Memory B cell (primary cell): ENCODE results near the gene CLIC6.

Source experiments
- ATAC-seq: fragments of 150-1000 bp; cut with Tn5 transposase; 2 replicates; pipeline ENCODE4 v1.10.0; 2021; ENCODE audit warnings: low read depth, mild to moderate bottlenecking, moderate library complexity
- DNase-seq, 2 donors: peaks; one replicate each; pipeline ENCODE4 v3.0.0; 2022; ENCODE audit warnings: low spot score in 2 of 2
- H3K27ac Mint-ChIP-seq: one replicate; pipeline ENCODE4 v1.8.0; 2022; ENCODE audit warnings: mild to moderate bottlenecking, moderate library complexity, mixed read lengths
- H3K27me3 Mint-ChIP-seq: one replicate; pipeline ENCODE4 v1.8.0; 2022; ENCODE audit warnings: mixed read lengths
- H3K36me3 Mint-ChIP-seq: one replicate; pipeline ENCODE4 v1.8.0; 2022; ENCODE audit warnings: mild to moderate bottlenecking, mixed read lengths
- H3K4me1 Mint-ChIP-seq: one replicate; pipeline ENCODE4 v1.8.0; 2022; ENCODE audit warnings: mixed read lengths
- H3K4me3 Mint-ChIP-seq: one replicate; pipeline ENCODE4 v1.8.0; 2022; ENCODE audit warnings: mild to moderate bottlenecking, moderate library complexity, mixed read lengths
- H3K9me3 Mint-ChIP-seq: one replicate; pipeline ENCODE4 v1.8.0; 2022; ENCODE audit warnings: mixed read lengths

The CLIC6 gene

GRCh38 chr21:34668803-34669148 lies at the start of gene CLIC6:
Gene CLIC6 (plus strand): TSS chr21:34668994. CDS start chr21:34669389, 395 bp downstream.
- Mint-ChIP-seq H3K27ac (no peak within 1 kb of the TSS), H3K27me3 (peaks cover 15% of the 10 kb centered on the region)

GRCh38 chr21:34619841-34620665 lies 48.7 kb upstream of the CLIC6 start:
- Mint-ChIP-seq H3K4me1 (peaks cover 8% of the 10 kb centered on the region), H3K36me3 (no peaks in the 10 kb centered on the region), H3K9me3 (no peaks in the 10 kb centered on the region), H3K4me3 (no peak overlapping the region), H3K27me3 (peaks cover 13% of the 10 kb centered on the region), H3K27ac (no peak overlapping the region)
- ATAC-seq (no peak), DNase-seq (no peak)

More at GRCh38 chr21:34668803-34669148, at the start of gene CLIC6:
- DNase-seq (no peak), ATAC-seq (no peak)
- Mint-ChIP-seq H3K4me3 (peak within 1 kb of the TSS; percentile 65), H3K36me3 (no peaks in the 10 kb centered on the region), H3K4me1 (peaks cover 2% of the 10 kb centered on the region), H3K9me3 (no peaks in the 10 kb centered on the region)

- Mint-ChIP-seq H3K36me3 (no peaks in the 10 kb centered on the region), H3K4me3 (no peak overlapping the region), H3K9me3 (no peaks in the 10 kb centered on the region), H3K4me1 (peaks cover 6% of the 10 kb centered on the region), H3K27me3 (peaks cover 16% of the 10 kb centered on the region), H3K27ac (no peak overlapping the region)
- ATAC-seq (no peak), DNase-seq (no peak)
Observed at GRCh38 chr21:34621434-34622350, 47.1 kb upstream of the CLIC6 start.

- DNase-seq (no peak), ATAC-seq (no peak)
- Mint-ChIP-seq H3K9me3 (no peaks in the 10 kb centered on the region), H3K27me3 (peaks cover 18% of the 10 kb centered on the region), H3K36me3 (no peaks in the 10 kb centered on the region), H3K4me3 (no peak overlapping the region), H3K4me1 (peaks cover 6% of the 10 kb centered on the region), H3K27ac (no peak overlapping the region)
Observed at GRCh38 chr21:34623516-34623915, 45.3 kb upstream of the CLIC6 start.

- H3K27ac Mint-ChIP-seq: no peak overlapping the region
- DNase-seq: no peak
- H3K36me3 Mint-ChIP-seq: no peaks in the 10 kb centered on the region
- H3K4me3 Mint-ChIP-seq: no peak overlapping the region
- peaks cover 6% of the 10 kb centered on the region for H3K4me1 Mint-ChIP-seq
- peaks cover 18% of the 10 kb centered on the region for H3K27me3 Mint-ChIP-seq
- no peak for ATAC-seq
- no peaks in the 10 kb centered on the region for H3K9me3 Mint-ChIP-seq
Observed at GRCh38 chr21:34625030-34625593, 43.7 kb upstream of the CLIC6 start.

- H3K36me3 Mint-ChIP-seq: no peaks in the 10 kb centered on the region
Observed at GRCh38 chr21:34626131-34626530, 42.7 kb upstream of the CLIC6 start.

GRCh38 chr21:34630536-34631143 lies 38.2 kb upstream of the CLIC6 start:
- Mint-ChIP-seq H3K4me1 (no peaks in the 10 kb centered on the region), H3K4me3 (no peak overlapping the region), H3K36me3 (no peaks in the 10 kb centered on the region), H3K27me3 (peaks cover 5% of the 10 kb centered on the region), H3K27ac (no peak overlapping the region), H3K9me3 (no peaks in the 10 kb centered on the region)
- ATAC-seq (peak; percentile 77), DNase-seq (peak; percentile 30 to 44)

More at GRCh38 chr21:34626131-34626530, 42.7 kb upstream of the CLIC6 start:
- Mint-ChIP-seq H3K27ac (no peak overlapping the region), H3K4me1 (peaks cover 6% of the 10 kb centered on the region), H3K27me3 (peaks cover 16% of the 10 kb centered on the region), H3K4me3 (no peak overlapping the region), H3K9me3 (no peaks in the 10 kb centered on the region)
- no peak for ATAC-seq
- no peak for DNase-seq

GRCh38 chr21:34632498-34632897 lies 36.3 kb upstream of the CLIC6 start:
- H3K36me3 Mint-ChIP-seq: no peaks in the 10 kb centered on the region
- no peaks in the 10 kb centered on the region for H3K4me1 Mint-ChIP-seq
- no peak overlapping the region for H3K4me3 Mint-ChIP-seq
- no peak overlapping the region for H3K27ac Mint-ChIP-seq
- H3K9me3 Mint-ChIP-seq: no peaks in the 10 kb centered on the region
- peaks cover 1% of the 10 kb centered on the region for H3K27me3 Mint-ChIP-seq
- no peak for DNase-seq
- no peak for ATAC-seq

GRCh38 chr21:34635307-34635706 lies 33.5 kb upstream of the CLIC6 start:
- no peaks in the 10 kb centered on the region for H3K36me3 Mint-ChIP-seq
- H3K27me3 Mint-ChIP-seq: peaks cover 1% of the 10 kb centered on the region
- DNase-seq: no peak
- no peaks in the 10 kb centered on the region for H3K9me3 Mint-ChIP-seq
- peaks cover 5% of the 10 kb centered on the region for H3K4me1 Mint-ChIP-seq
- ATAC-seq: no peak
- H3K4me3 Mint-ChIP-seq: no peak overlapping the region
- H3K27ac Mint-ChIP-seq: no peak overlapping the region

GRCh38 chr21:34636961-34637360 lies 31.8 kb upstream of the CLIC6 start:
- no peak overlapping the region for H3K4me3 Mint-ChIP-seq
- ATAC-seq (no peak), DNase-seq (no peak)
- no peaks in the 10 kb centered on the region for H3K9me3 Mint-ChIP-seq
- peaks cover 15% of the 10 kb centered on the region for H3K4me1 Mint-ChIP-seq
- no peak overlapping the region for H3K27ac Mint-ChIP-seq
- H3K27me3 Mint-ChIP-seq: peaks cover 1% of the 10 kb centered on the region
- H3K36me3 Mint-ChIP-seq: no peaks in the 10 kb centered on the region

GRCh38 chr21:34639250-34639649 lies 29.5 kb upstream of the CLIC6 start:
- ATAC-seq (no peak), DNase-seq (no peak)
- Mint-ChIP-seq H3K27me3 (peaks cover 1% of the 10 kb centered on the region), H3K4me3 (no peak overlapping the region), H3K4me1 (peaks cover 22% of the 10 kb centered on the region), H3K9me3 (no peaks in the 10 kb centered on the region), H3K36me3 (no peaks in the 10 kb centered on the region), H3K27ac (no peak overlapping the region)

GRCh38 chr21:34639882-34640788 lies 28.7 kb upstream of the CLIC6 start:
- ATAC-seq (no peak), DNase-seq (no peak)
- Mint-ChIP-seq H3K27ac (no peak overlapping the region), H3K27me3 (peaks cover 1% of the 10 kb centered on the region), H3K36me3 (no peaks in the 10 kb centered on the region), H3K4me1 (peaks cover 22% of the 10 kb centered on the region), H3K4me3 (peak overlapping the region; percentile 54), H3K9me3 (no peaks in the 10 kb centered on the region)

- DNase-seq: no peak
- no peaks in the 10 kb centered on the region for H3K36me3 Mint-ChIP-seq
- ATAC-seq: no peak
- peak overlapping the region; percentile 54 for H3K4me3 Mint-ChIP-seq
- no peaks in the 10 kb centered on the region for H3K27me3 Mint-ChIP-seq
- no peak overlapping the region for H3K27ac Mint-ChIP-seq
- H3K9me3 Mint-ChIP-seq: no peaks in the 10 kb centered on the region
- H3K4me1 Mint-ChIP-seq: peaks cover 22% of the 10 kb centered on the region
Observed at GRCh38 chr21:34640858-34641257, 27.9 kb upstream of the CLIC6 start.
